ENCODE results near the gene PHAX. TPM values are rescaled to one million over a fixed set of nuclear protein-coding genes. Genes with fewer than 3 reads are reported as not detected.
"Not testable (repeated sequence)": the region's sequence is repeated elsewhere in the genome, so short reads cannot be mapped to it uniquely, and the experiment has no call there.

Gene PHAX
- total RNA-seq, 1 donor from 2014 or later = 56.9 TPM

GRCh38 chr5:126651013-126651577, 50.3 kb downstream of the PHAX start:
- TF ChIP-seq CTCF (IDR thresholded peaks at IDR 0.05; ENCODE audit: insufficient read depth, low read length, severe bottlenecking) = no peak
- no peak for DNase-seq (ENCODE audit: low read depth)
- H3K4me3 ChIP-seq (ENCODE audit: low read depth, low read length) = no peak overlapping the region
- H3K27me3 ChIP-seq (ENCODE audit: control insufficient read depth, insufficient read depth, low read length) = no peaks in the 10 kb centered on the region
- no peaks in the 10 kb centered on the region for H3K36me3 ChIP-seq (ENCODE audit: control insufficient read depth, insufficient read depth, low read length)
- no peak for FAIRE-seq

- Histone ChIP-seq H3K36me3 (ENCODE audit: control insufficient read depth, insufficient read depth, low read length) (no peaks in the 10 kb centered on the region), H3K4me3 (ENCODE audit: low read depth, low read length) (no peak overlapping the region), H3K27me3 (ENCODE audit: control insufficient read depth, insufficient read depth, low read length) (no peaks in the 10 kb centered on the region)
- TF ChIP-seq CTCF (IDR thresholded peaks at IDR 0.05; ENCODE audit: insufficient read depth, low read length, severe bottlenecking) = peak; percentile 68
- DNase-seq (ENCODE audit: low read depth) = peak; percentile 43
- no peak for FAIRE-seq
Observed at GRCh38 chr5:126656401-126657007, 55.8 kb downstream of the PHAX start.

- no peak for DNase-seq (ENCODE audit: low read depth)
- no peak for TF ChIP-seq CTCF (IDR thresholded peaks at IDR 0.05; ENCODE audit: insufficient read depth, low read length, severe bottlenecking)
- Histone ChIP-seq H3K4me3 (ENCODE audit: low read depth, low read length) (no peak overlapping the region), H3K36me3 (ENCODE audit: control insufficient read depth, insufficient read depth, low read length) (no peaks in the 10 kb centered on the region), H3K27me3 (ENCODE audit: control insufficient read depth, insufficient read depth, low read length) (no peaks in the 10 kb centered on the region)
- no peak for FAIRE-seq
Observed at GRCh38 chr5:126658561-126658960, 57.8 kb downstream of the PHAX start.

- FAIRE-seq (no peak), DNase-seq (ENCODE audit: low read depth) (no peak)
- no peaks in the 10 kb centered on the region for H3K27me3 ChIP-seq (ENCODE audit: control insufficient read depth, insufficient read depth, low read length)
- no peak overlapping the region for H3K4me3 ChIP-seq (ENCODE audit: low read depth, low read length)
- no peak for TF ChIP-seq CTCF (IDR thresholded peaks at IDR 0.05; ENCODE audit: insufficient read depth, low read length, severe bottlenecking)
- no peaks in the 10 kb centered on the region for H3K36me3 ChIP-seq (ENCODE audit: control insufficient read depth, insufficient read depth, low read length)
Observed at GRCh38 chr5:126659805-126660482, 59.2 kb downstream of the PHAX start.

- no peaks in the 10 kb centered on the region for H3K27me3 ChIP-seq (ENCODE audit: control insufficient read depth, insufficient read depth, low read length)
- DNase-seq (ENCODE audit: low read depth) = no peak
- H3K4me3 ChIP-seq (ENCODE audit: low read depth, low read length) = no peak overlapping the region
- no peak for TF ChIP-seq CTCF (IDR thresholded peaks at IDR 0.05; ENCODE audit: insufficient read depth, low read length, severe bottlenecking)
- no peaks in the 10 kb centered on the region for H3K36me3 ChIP-seq (ENCODE audit: control insufficient read depth, insufficient read depth, low read length)
- FAIRE-seq = no peak
Observed at GRCh38 chr5:126664586-126664985, 63.8 kb downstream of the PHAX start.

- not testable (repeated sequence) for DNase-seq (ENCODE audit: low read depth); H3K27me3 ChIP-seq (ENCODE audit: control insufficient read depth, insufficient read depth, low read length); FAIRE-seq
Observed at GRCh38 chr5:126670109-126670508, 69.4 kb downstream of the PHAX start.

GRCh38 chr5:126671681-126672080, 70.9 kb downstream of the PHAX start:
- DNase-seq (ENCODE audit: low read depth); H3K4me3 ChIP-seq (ENCODE audit: low read depth, low read length); H3K27me3 ChIP-seq (ENCODE audit: control insufficient read depth, insufficient read depth, low read length); H3K36me3 ChIP-seq (ENCODE audit: control insufficient read depth, insufficient read depth, low read length); FAIRE-seq: not testable (repeated sequence)

More at GRCh38 chr5:126670109-126670508, 69.4 kb downstream of the PHAX start:
- not testable (repeated sequence) for H3K4me3 ChIP-seq (ENCODE audit: low read depth, low read length); H3K36me3 ChIP-seq (ENCODE audit: control insufficient read depth, insufficient read depth, low read length)
